CD4-positive, alpha-beta T cell treated with Interleukin-21 for 1 hour (primary cell): ENCODE measurements around the gene ARHGEF33.

Experiments used
- DNase-seq: peaks from one replicate; pipeline ENCODE4 v3.0.0-alpha.2; 2020

The ARHGEF33 gene

GRCh38 chr2:39020383-39020782 lies 130.7 kb downstream of the ARHGEF33 start:
- no peak for DNase-seq

- DNase-seq, result no peak
These were observed 133.1 kb downstream of the ARHGEF33 start for GRCh38 chr2:39022642-39023235.

- DNase-seq, result no peak
These were observed 134.0 kb downstream of the ARHGEF33 start for GRCh38 chr2:39023649-39024048.

GRCh38 chr2:39024833-39025232 lies 135.2 kb downstream of the ARHGEF33 start:
- DNase-seq, result no peak
